ENCODE measurements around the gene TNFSF12. TPM values are rescaled to one million over a fixed set of nuclear protein-coding genes. Genes with fewer than 3 reads are reported as not detected.

The TNFSF12 gene
- total and polyA plus RNA-seq, 9 of the 15 experiments (the other 6 are each of a cell fraction or from before 2014, with no cell fraction given), result 0.03 to 0.95 (median 0.19) TPM; not detected in 3

DNA sequence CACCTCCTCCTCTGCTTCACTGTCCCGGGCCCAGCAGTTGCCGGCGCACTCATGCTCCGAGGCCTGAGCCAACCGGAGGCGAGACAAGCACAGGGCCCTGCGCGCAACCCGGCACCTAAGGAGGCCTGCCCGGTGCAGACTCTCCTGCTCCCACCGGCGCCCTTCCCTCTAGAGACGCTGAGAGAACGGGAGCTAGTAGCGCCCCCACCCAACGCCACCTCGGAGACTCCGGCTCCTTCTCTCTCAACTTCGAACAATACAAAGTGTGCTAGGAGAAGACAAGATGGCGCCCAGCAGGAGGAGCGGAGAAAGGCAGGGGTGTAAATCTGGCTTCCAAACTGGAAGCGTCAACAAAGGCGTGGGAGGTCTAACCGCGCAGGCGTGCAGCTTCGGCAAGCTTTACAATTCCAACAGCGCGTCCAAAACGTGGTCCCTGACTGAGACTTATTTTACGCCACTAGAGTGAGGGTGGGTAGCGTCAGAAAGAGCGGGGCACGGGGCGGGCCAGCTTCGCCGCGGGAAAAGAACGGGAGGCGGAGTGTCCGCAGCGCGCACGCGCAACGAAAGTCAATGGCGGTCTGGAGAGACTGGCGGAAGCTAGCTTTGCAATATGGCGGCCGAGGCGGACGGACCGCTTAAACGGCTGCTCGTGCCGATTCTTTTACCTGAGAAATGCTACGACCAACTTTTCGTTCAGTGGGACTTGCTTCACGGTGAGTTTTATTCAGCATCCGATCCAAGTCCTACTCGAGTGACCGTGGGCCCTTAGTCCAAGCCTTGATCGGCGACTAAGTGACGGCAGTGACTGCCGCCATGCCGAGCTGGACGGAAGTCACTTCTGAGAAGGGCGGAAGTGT, 34.6 kb downstream of the TNFSF12 start, which contains the start of gene MPDU1 (continued):
- TF ChIP-seq, protein P1, sequence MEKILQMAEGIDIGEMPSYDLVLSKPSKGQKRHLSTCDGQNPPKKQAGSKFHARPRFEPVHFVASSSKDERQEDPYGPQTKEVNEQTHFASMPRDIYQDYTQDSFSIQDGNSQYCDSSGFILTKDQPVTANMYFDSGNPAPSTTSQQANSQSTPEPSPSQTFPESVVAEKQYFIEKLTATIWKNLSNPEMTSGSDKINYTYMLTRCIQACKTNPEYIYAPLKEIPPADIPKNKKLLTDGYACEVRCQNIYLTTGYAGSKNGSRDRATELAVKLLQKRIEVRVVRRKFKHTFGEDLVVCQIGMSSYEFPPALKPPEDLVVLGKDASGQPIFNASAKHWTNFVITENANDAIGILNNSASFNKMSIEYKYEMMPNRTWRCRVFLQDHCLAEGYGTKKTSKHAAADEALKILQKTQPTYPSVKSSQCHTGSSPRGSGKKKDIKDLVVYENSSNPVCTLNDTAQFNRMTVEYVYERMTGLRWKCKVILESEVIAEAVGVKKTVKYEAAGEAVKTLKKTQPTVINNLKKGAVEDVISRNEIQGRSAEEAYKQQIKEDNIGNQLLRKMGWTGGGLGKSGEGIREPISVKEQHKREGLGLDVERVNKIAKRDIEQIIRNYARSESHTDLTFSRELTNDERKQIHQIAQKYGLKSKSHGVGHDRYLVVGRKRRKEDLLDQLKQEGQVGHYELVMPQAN (IDR thresholded peaks at IDR 0.05; ENCODE audit: borderline replicate concordance), result peak; percentile 46; the same call in 1 of the 2 replicates
- no peak for TF ChIP-seq FUS (optimal IDR thresholded peaks at IDR 0.05; ENCODE audit: low read depth, low read length)
- no peak for TF ChIP-seq TFAM (CRISPR knock-in tag; conservative IDR thresholded peaks at IDR 0.05)
- no peak for TF ChIP-seq RBM39 (optimal IDR thresholded peaks at IDR 0.05; ENCODE audit: low read depth, low read length)
- no peak for TF ChIP-seq SRF (CRISPR knock-in tag; IDR thresholded peaks at IDR 0.05)
- TF ChIP-seq POLR2B (IDR thresholded peaks at IDR 0.05; ENCODE audit: low read depth, partially characterized antibody), result peak; percentile 80
- TF ChIP-seq SMAD3 (CRISPR knock-in tag; conservative IDR thresholded peaks at IDR 0.05), result 0 out of 2 replicates have a peak, but pooled peaks have one; percentile 12
- no peak for TF ChIP-seq ETV6 (IDR thresholded peaks at IDR 0.05; ENCODE audit: borderline replicate concordance in 1 of 2, low read depth in 2 of 2, low read length in 1 of 2)
- TF ChIP-seq ETV6 (CRISPR knock-in tag; IDR thresholded peaks at IDR 0.05; ENCODE audit: borderline replicate concordance), result no peak; the same call in 1 of the 2 replicates
- no peak; the same call in 1 of the 2 replicates for TF ChIP-seq MYBL2 (IDR thresholded peaks at IDR 0.05; ENCODE audit: low read depth)
- no peak for TF ChIP-seq MYBL2 (CRISPR knock-in tag; IDR thresholded peaks at IDR 0.05; ENCODE audit: borderline replicate concordance)
- TF ChIP-seq, protein P2, sequence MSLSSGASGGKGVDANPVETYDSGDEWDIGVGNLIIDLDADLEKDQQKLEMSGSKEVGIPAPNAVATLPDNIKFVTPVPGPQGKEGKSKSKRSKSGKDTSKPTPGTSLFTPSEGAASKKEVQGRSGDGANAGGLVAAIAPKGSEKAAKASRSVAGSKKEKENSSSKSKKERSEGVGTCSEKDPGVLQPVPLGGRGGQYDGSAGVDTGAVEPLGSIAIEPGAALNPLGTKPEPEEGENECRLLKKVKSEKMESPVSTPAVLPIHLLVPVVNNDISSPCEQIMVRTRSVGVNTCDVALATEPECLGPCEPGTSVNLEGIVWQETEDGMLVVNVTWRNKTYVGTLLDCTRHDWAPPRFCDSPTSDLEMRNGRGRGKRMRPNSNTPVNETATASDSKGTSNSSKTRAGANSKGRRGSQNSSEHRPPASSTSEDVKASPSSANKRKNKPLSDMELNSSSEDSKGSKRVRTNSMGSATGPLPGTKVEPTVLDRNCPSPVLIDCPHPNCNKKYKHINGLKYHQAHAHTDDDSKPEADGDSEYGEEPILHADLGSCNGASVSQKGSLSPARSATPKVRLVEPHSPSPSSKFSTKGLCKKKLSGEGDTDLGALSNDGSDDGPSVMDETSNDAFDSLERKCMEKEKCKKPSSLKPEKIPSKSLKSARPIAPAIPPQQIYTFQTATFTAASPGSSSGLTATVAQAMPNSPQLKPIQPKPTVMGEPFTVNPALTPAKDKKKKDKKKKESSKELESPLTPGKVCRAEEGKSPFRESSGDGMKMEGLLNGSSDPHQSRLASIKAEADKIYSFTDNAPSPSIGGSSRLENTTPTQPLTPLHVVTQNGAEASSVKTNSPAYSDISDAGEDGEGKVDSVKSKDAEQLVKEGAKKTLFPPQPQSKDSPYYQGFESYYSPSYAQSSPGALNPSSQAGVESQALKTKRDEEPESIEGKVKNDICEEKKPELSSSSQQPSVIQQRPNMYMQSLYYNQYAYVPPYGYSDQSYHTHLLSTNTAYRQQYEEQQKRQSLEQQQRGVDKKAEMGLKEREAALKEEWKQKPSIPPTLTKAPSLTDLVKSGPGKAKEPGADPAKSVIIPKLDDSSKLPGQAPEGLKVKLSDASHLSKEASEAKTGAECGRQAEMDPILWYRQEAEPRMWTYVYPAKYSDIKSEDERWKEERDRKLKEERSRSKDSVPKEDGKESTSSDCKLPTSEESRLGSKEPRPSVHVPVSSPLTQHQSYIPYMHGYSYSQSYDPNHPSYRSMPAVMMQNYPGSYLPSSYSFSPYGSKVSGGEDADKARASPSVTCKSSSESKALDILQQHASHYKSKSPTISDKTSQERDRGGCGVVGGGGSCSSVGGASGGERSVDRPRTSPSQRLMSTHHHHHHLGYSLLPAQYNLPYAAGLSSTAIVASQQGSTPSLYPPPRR (CRISPR knock-in tag; IDR thresholded peaks at IDR 0.05; ENCODE audit: borderline replicate concordance), result 0 out of 2 replicates have a peak, but pooled peaks have one; percentile 66
- TF ChIP-seq TBL1XR1 (IDR thresholded peaks at IDR 0.05; ENCODE audit: low read length in 2 of 2), result 0 out of 4 replicates have a peak, but pooled peaks of 1 of the 2 experiments have one; percentile 19
- peak; percentile 99 for TF ChIP-seq NFRKB (IDR thresholded peaks at IDR 0.05; ENCODE audit: low read depth)
- TF ChIP-seq RBM22 (IDR thresholded peaks at IDR 0.05; ENCODE audit: low read depth, low read length, poor library complexity, severe bottlenecking), result no peak
- 0 out of 2 replicates have a peak, but pooled peaks have one; percentile 35 for TF ChIP-seq PHF21A (IDR thresholded peaks at IDR 0.05; ENCODE audit: borderline replicate concordance, low read depth)
- no peak; the same call in 1 of the 2 replicates for TF ChIP-seq ZNF143 (CRISPR knock-in tag; IDR thresholded peaks at IDR 0.05)
- TF ChIP-seq EGR1 (conservative IDR thresholded peaks at IDR 0.05), result peak; percentile 92
- TF ChIP-seq PCBP1 (IDR thresholded peaks at IDR 0.05; ENCODE audit: low read depth, low read length, poor library complexity, severe bottlenecking), result no peak
- no peak for TF ChIP-seq TGIF2 (CRISPR knock-in tag; IDR thresholded peaks at IDR 0.05)
- TF ChIP-seq ZBED1 (IDR thresholded peaks at IDR 0.05), result no peak
